ENCODE results near the gene EFCAB6. TPM values are rescaled to one million over a fixed set of nuclear protein-coding genes. Genes with fewer than 3 reads are reported as not detected.

The EFCAB6 gene
- total and polyA plus RNA-seq, 3 donors from 2014 or later = 41.3 to 108 (median 81.5) TPM

DNA sequence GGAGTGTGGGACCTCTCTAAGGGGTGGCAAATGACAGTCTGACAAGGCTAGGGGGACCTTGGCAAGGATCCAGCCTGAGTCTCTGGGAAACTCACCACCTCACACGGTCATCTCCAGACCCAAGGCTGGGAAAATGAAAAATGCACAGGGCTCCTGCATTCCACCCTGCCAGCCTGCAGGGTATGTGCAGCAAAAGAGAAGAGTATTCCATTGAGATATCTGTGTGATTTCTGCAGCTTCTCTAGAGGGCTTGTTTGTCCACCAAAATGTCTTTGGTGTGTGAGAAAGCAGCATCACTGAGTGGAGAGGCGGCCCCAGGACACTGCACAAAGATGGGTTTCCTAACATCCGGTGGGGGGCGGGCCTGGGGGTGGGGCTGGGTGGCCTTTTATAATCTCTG, 177.8 kb downstream of the EFCAB6 start:
- intact Hi-C loops (cut with DNase I; ENCODE audit: low total_unique reads) = no loop called here
- DNase-seq = no peak

DNA sequence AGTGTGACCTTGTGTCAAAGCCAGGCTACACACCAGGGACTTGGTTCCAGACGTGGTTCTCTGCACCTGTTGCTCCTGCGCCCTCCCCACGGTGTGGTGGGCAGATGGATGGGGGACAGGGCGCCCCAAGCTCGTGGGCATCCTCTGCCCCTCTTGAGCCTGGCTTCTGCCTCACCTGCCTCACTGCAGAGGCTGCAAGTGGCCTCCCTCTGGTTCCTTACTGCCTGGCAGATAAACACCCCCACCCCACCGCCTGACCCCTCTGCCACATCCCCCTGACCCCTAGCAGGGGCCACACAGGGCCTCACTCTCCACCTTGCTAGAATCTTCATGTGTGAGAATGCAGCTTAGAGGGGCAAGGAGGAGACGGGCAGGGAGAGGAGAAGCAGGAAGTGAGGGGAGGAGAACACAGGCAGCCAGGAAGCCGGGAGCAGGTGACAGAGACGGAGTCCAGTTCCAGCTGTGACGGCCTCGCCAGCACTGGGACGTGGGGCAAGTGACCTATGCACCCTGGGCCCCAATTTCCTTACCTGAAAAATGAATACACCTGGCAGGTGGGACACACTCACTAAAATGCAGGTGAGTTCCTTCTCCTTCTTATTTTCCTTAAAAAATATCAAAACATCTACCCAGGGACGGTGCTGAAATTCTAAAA, 178.3 kb downstream of the EFCAB6 start:
- Histone ChIP-seq H3K27me3 (no peaks in the 10 kb centered on the region), H3K4me1 (no peaks in the 10 kb centered on the region), H3K9me3 (no peaks in the 10 kb centered on the region), H3K36me3 (ENCODE audit: low read depth, missing control alignments) (no peaks in the 10 kb centered on the region), H3K4me3 (no peak overlapping the region), H3K27ac (no peak overlapping the region)
- 80 to 84% methylated on average over 6 to 13 of the region's 13 CpGs for WGBS, 2 donors
- intact Hi-C loops (cut with DNase I; ENCODE audit: low total_unique reads) = no loop called here
- TF ChIP-seq CTCF (IDR thresholded peaks at IDR 0.05) = no peak
- no peak for DNase-seq

More for the DNA sequence above, 177.8 kb downstream of the EFCAB6 start:
- Histone ChIP-seq H3K4me1 (no peaks in the 10 kb centered on the region), H3K9me3 (no peaks in the 10 kb centered on the region), H3K4me3 (no peak overlapping the region), H3K27ac (no peak overlapping the region), H3K36me3 (ENCODE audit: low read depth, missing control alignments) (no peaks in the 10 kb centered on the region), H3K27me3 (no peaks in the 10 kb centered on the region)
- TF ChIP-seq CTCF (IDR thresholded peaks at IDR 0.05) (no peak), POLR2A (IDR thresholded peaks at IDR 0.05) (no peak)
- WGBS, 2 donors = 71 to 75% methylated on average over 3 to 4 of the region's 4 CpGs

DNA sequence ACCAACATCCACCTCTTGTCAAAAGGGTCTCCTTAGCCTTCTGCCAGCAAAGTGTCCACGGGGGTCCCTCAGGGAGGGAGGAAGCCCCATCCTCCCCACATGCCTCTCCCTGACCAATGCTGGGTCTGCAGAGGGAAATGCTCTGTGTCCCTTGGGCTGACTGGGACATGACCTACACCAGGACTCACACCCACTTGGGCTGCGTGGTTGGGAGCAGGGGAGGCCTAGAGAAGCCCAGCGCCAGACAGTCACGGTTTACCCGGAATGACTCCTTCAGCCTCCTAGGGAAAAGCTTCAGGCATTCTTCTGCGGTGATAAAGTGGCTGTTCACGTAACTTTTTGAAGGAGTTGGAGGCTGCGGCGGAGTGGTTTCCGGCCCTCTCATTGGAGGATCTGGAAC, 180.3 kb downstream of the EFCAB6 start:
- intact Hi-C loops (cut with DNase I; ENCODE audit: low total_unique reads) = no loop called here
- no peaks in the 10 kb centered on the region for H3K27me3 ChIP-seq
- no peak overlapping the region for H3K27ac ChIP-seq
- H3K36me3 ChIP-seq (ENCODE audit: low read depth, missing control alignments) = no peaks in the 10 kb centered on the region
- TF ChIP-seq POLR2A (IDR thresholded peaks at IDR 0.05) (no peak), CTCF (IDR thresholded peaks at IDR 0.05) (no peak)
- H3K4me1 ChIP-seq = peaks cover 6% of the 10 kb centered on the region
- no peaks in the 10 kb centered on the region for H3K9me3 ChIP-seq
- 87 to 94% methylated on average over 10 of the region's 10 CpGs for WGBS, 2 donors
- no peak overlapping the region for H3K4me3 ChIP-seq
- no peak for DNase-seq

- intact Hi-C loops (cut with DNase I; ENCODE audit: low total_unique reads) = no loop called here
- Histone ChIP-seq H3K9me3 (no peaks in the 10 kb centered on the region), H3K36me3 (ENCODE audit: low read depth, missing control alignments) (no peaks in the 10 kb centered on the region), H3K4me1 (peaks cover 6% of the 10 kb centered on the region), H3K27me3 (no peaks in the 10 kb centered on the region), H3K4me3 (no peak overlapping the region), H3K27ac (no peak overlapping the region)
- TF ChIP-seq POLR2A (IDR thresholded peaks at IDR 0.05) = no peak
- TF ChIP-seq CTCF (IDR thresholded peaks at IDR 0.05) = no peak
- 94 to 96% methylated on average over 11 of the region's 11 CpGs for WGBS, 2 donors
- DNase-seq = no peak
These were observed 180.9 kb downstream of the EFCAB6 start for GRCh38 chr22:43631201-43631600.

GRCh38 chr22:43630451-43630850, 181.7 kb downstream of the EFCAB6 start:
- WGBS, 2 donors = 86 to 91% methylated on average over 12 of the region's 12 CpGs
- no peak for DNase-seq
- Histone ChIP-seq H3K4me1 (peaks cover 6% of the 10 kb centered on the region), H3K9me3 (no peaks in the 10 kb centered on the region), H3K36me3 (ENCODE audit: low read depth, missing control alignments) (no peaks in the 10 kb centered on the region), H3K27ac (no peak overlapping the region), H3K4me3 (no peak overlapping the region), H3K27me3 (no peaks in the 10 kb centered on the region)
- intact Hi-C loops (cut with DNase I; ENCODE audit: low total_unique reads) = no loop called here
- TF ChIP-seq CTCF (IDR thresholded peaks at IDR 0.05) (no peak), POLR2A (IDR thresholded peaks at IDR 0.05) (no peak)
